ENCODE measurements around the gene GRIFIN. TPM values are rescaled to one million over a fixed set of nuclear protein-coding genes. Genes with fewer than 3 reads are reported as not detected.

The GRIFIN gene
- total and polyA plus RNA-seq, 9 of the 15 experiments (the other 6 are each of a cell fraction or from before 2014, with no cell fraction given), result not detected

GRCh38 chr7:2507208-2507916, 31.2 kb upstream of the GRIFIN start:
- Histone ChIP-seq H3K9me3 (replicated peaks; ENCODE audit: control insufficient read depth, insufficient read depth, low read depth, low read length) (no peaks in the 10 kb centered on the region), H3K27ac (ENCODE audit: extremely low read depth, low read depth, low read length) (no peak overlapping the region), H3K9ac (ENCODE audit: insufficient read depth in 1 of 2, low read depth in 2 of 2, low read length in 2 of 2) (no peak overlapping the region; a peak in 1 of 4 replicates), H3K4me2 (ENCODE audit: insufficient read depth, low read length) (no peak overlapping the region), H4K20me1 (replicated peaks; ENCODE audit: control insufficient read depth, insufficient read depth, low read length) (no peaks in the 10 kb centered on the region), H3K79me2 (ENCODE audit: control insufficient read depth, insufficient read depth, low read length) (no peaks in the 10 kb centered on the region), H3K36me3 (ENCODE audit: control insufficient read depth, insufficient read depth, low read length) (no peaks in the 10 kb centered on the region), H3K9me1 (ENCODE audit: control insufficient read depth, insufficient read depth, low read length) (no peaks in the 10 kb centered on the region), H3K4me3 (no peak overlapping the region), H3K27me3 (ENCODE audit: control insufficient read depth in 2 of 2, insufficient read depth in 2 of 2, low read length in 2 of 2) (peaks cover 2 to 57% of the 10 kb centered on the region in 2 experiments; a peak in 2 of 5 replicates), H3K4me1 (replicated peaks in 1 of 2; ENCODE audit: control insufficient read depth in 2 of 2, insufficient read depth in 2 of 2, low read length in 2 of 2) (peaks cover 4 to 80% of the 10 kb centered on the region in 2 experiments; a peak in 4 of 5 replicates), H2AFZ (ENCODE audit: low read depth, low read length) (no peak overlapping the region)
- in situ Hi-C loops (cut with MboI) (no loop called here), intact Hi-C loops (cut with micrococcal nuclease) (no loop called here)
- ChIA-PET POLR2A (interaction anchor here (0.6 to 0.8 kb wide), 4 partner anchors 13 to 806 kb away, joined by 3 read pairs; no protein-coding TSS in a partner anchor), CTCF (ENCODE audit: low intra/inter-chr PET ratio) (no interaction called here)
- DNase-seq (ENCODE audit: extremely low read depth in 1 of 4, low spot score in 3 of 4), result no peak
- WGBS (ENCODE audit: insufficient coverage, low coverage, missing lambda C conversion rate), result 9% methylated on average over 22 of the region's 26 CpGs
- TF ChIP-seq ZNF707 (CRISPR knock-in tag; conservative IDR thresholded peaks at IDR 0.05) (no peak), RBM25 (IDR thresholded peaks at IDR 0.05; ENCODE audit: low read depth, low read length, severe bottlenecking) (peak; percentile 22)
- FAIRE-seq, result no peak
- no TSS peak for BruUV-seq (replicated peaks)
- no peak for ATAC-seq

- H3K9ac ChIP-seq (ENCODE audit: insufficient read depth in 1 of 2, low read depth in 2 of 2, low read length in 2 of 2), result peak overlapping the region in 1 of 2 experiments; percentile 35; a peak in 1 of 4 replicates
- H3K79me2 ChIP-seq (ENCODE audit: control insufficient read depth, insufficient read depth, low read length), result no peaks in the 10 kb centered on the region
- ChIA-PET POLR2A (no interaction called here), CTCF (ENCODE audit: low intra/inter-chr PET ratio) (no interaction called here)
- no peaks in the 10 kb centered on the region for H3K9me1 ChIP-seq (ENCODE audit: control insufficient read depth, insufficient read depth, low read length)
- no peak for DNase-seq (ENCODE audit: extremely low read depth in 1 of 4, low spot score in 3 of 4)
- H3K4me3 ChIP-seq, result no peak overlapping the region
- no TSS peak for BruUV-seq (replicated peaks)
- no peaks in the 10 kb centered on the region for H3K36me3 ChIP-seq (ENCODE audit: control insufficient read depth, insufficient read depth, low read length)
- no peak overlapping the region for H3K27ac ChIP-seq (ENCODE audit: extremely low read depth, low read depth, low read length)
- FAIRE-seq, result no peak
- intact Hi-C loops (cut with micrococcal nuclease) (no loop called here), in situ Hi-C loops (cut with MboI) (no loop called here)
- H2AFZ ChIP-seq (ENCODE audit: low read depth, low read length), result no peak overlapping the region
- H3K4me2 ChIP-seq (ENCODE audit: insufficient read depth, low read length), result no peak overlapping the region
- peaks cover 2 to 55% of the 10 kb centered on the region in 2 experiments; a peak in 2 of 5 replicates for H3K27me3 ChIP-seq (ENCODE audit: control insufficient read depth in 2 of 2, insufficient read depth in 2 of 2, low read length in 2 of 2)
- peaks cover 0 to 68% of the 10 kb centered on the region in 2 experiments; a peak in 2 of 5 replicates for H3K4me1 ChIP-seq (replicated peaks in 1 of 2; ENCODE audit: control insufficient read depth in 2 of 2, insufficient read depth in 2 of 2, low read length in 2 of 2)
- no peaks in the 10 kb centered on the region for H3K9me3 ChIP-seq (replicated peaks; ENCODE audit: control insufficient read depth, insufficient read depth, low read depth, low read length)
- no peaks in the 10 kb centered on the region for H4K20me1 ChIP-seq (replicated peaks; ENCODE audit: control insufficient read depth, insufficient read depth, low read length)
- ATAC-seq, result no peak
- 24% methylated on average over 14 of the region's 14 CpGs for WGBS (ENCODE audit: insufficient coverage, low coverage, missing lambda C conversion rate)
- TF ChIP-seq STAT5B (CRISPR knock-in tag; IDR thresholded peaks at IDR 0.05) (no peak), HSF4 (CRISPR knock-in tag; IDR thresholded peaks at IDR 0.05; ENCODE audit: borderline replicate concordance) (no peak), ZFP30 (CRISPR knock-in tag; IDR thresholded peaks at IDR 0.05; ENCODE audit: borderline replicate concordance) (no peak), STAT5A (IDR thresholded peaks at IDR 0.05; ENCODE audit: borderline replicate concordance, low read length) (no peak), PTBP1 (IDR thresholded peaks at IDR 0.05; ENCODE audit: low read depth, low read length) (no peak), ZNF583 (CRISPR knock-in tag; IDR thresholded peaks at IDR 0.05) (no peak), HNRNPK (IDR thresholded peaks at IDR 0.05; ENCODE audit: low read depth, low read length, poor library complexity, severe bottlenecking) (no peak), BRD4 (IDR thresholded peaks at IDR 0.05) (no peak), ATF7 (IDR thresholded peaks at IDR 0.05) (no peak), ZNF764 (CRISPR knock-in tag; IDR thresholded peaks at IDR 0.05; ENCODE audit: low read depth) (no peak)
- TF ChIP-seq, protein P1, sequence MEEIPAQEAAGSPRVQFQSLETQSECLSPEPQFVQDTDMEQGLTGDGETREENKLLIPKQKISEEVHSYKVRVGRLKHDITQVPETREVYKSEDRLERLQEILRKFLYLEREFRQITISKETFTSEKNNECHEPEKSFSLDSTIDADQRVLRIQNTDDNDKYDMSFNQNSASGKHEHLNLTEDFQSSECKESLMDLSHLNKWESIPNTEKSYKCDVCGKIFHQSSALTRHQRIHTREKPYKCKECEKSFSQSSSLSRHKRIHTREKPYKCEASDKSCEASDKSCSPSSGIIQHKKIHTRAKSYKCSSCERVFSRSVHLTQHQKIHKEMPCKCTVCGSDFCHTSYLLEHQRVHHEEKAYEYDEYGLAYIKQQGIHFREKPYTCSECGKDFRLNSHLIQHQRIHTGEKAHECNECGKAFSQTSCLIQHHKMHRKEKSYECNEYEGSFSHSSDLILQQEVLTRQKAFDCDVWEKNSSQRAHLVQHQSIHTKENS (CRISPR knock-in tag; IDR thresholded peaks at IDR 0.05), result no peak
- TF ChIP-seq, protein P2, sequence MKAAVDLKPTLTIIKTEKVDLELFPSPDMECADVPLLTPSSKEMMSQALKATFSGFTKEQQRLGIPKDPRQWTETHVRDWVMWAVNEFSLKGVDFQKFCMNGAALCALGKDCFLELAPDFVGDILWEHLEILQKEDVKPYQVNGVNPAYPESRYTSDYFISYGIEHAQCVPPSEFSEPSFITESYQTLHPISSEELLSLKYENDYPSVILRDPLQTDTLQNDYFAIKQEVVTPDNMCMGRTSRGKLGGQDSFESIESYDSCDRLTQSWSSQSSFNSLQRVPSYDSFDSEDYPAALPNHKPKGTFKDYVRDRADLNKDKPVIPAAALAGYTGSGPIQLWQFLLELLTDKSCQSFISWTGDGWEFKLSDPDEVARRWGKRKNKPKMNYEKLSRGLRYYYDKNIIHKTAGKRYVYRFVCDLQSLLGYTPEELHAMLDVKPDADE (conservative IDR thresholded peaks at IDR 0.05; ENCODE audit: control insufficient read depth, low read depth, low read length), result no peak
Measured at GRCh38 chr7:2505401-2505800, 29.2 kb upstream of the GRIFIN start.
